MG63 (cell line): ENCODE measurements around the gene TUT1. TPM values are rescaled to one million over a fixed set of nuclear protein-coding genes. Genes with fewer than 3 reads are reported as not detected.
"Not testable (repeated sequence)": the region's sequence is repeated elsewhere in the genome, so short reads cannot be mapped to it uniquely, and the experiment has no call there.

Experiments
- DNase-seq: peaks from one replicate; pipeline ENCODE4 v3.0.0-alpha.2; 2020
- H3K27me3 ChIP-seq: fragments of 250-450 bp; sonication (Bioruptor Pico); 2 replicates; pipeline ENCODE4 v1.5.1; 2020; ENCODE audit warnings: mild to moderate bottlenecking, moderate library complexity
- H3K36me3 ChIP-seq: fragments of 250-450 bp; sonication (Bioruptor Pico); 2 replicates; pipeline ENCODE4 v1.5.1; 2020; ENCODE audit warnings: mild to moderate bottlenecking, moderate library complexity
- H3K4me3 ChIP-seq: fragments of 250-450 bp; sonication (Bioruptor Pico); 2 replicates; pipeline ENCODE4 v1.5.1; 2020; ENCODE audit warnings: mild to moderate bottlenecking, moderate library complexity
- H3K9me3 ChIP-seq: fragments of 250-450 bp; sonication (Bioruptor Pico); 2 replicates; pipeline ENCODE4 v1.5.1; 2020; ENCODE audit warnings: mild to moderate bottlenecking, moderate library complexity
- total RNA-seq: library from RNA; depleted of rRNA; stranded (reverse); fragments of >200 nt; shearing (Covaris generic); gene quantifications from 2 replicates; pipeline ENCODE4 v1.2.3, GENCODE V29; 2014; ENCODE audit warnings: low replicate concordance; rRNA removed

Gene TUT1, protein sequence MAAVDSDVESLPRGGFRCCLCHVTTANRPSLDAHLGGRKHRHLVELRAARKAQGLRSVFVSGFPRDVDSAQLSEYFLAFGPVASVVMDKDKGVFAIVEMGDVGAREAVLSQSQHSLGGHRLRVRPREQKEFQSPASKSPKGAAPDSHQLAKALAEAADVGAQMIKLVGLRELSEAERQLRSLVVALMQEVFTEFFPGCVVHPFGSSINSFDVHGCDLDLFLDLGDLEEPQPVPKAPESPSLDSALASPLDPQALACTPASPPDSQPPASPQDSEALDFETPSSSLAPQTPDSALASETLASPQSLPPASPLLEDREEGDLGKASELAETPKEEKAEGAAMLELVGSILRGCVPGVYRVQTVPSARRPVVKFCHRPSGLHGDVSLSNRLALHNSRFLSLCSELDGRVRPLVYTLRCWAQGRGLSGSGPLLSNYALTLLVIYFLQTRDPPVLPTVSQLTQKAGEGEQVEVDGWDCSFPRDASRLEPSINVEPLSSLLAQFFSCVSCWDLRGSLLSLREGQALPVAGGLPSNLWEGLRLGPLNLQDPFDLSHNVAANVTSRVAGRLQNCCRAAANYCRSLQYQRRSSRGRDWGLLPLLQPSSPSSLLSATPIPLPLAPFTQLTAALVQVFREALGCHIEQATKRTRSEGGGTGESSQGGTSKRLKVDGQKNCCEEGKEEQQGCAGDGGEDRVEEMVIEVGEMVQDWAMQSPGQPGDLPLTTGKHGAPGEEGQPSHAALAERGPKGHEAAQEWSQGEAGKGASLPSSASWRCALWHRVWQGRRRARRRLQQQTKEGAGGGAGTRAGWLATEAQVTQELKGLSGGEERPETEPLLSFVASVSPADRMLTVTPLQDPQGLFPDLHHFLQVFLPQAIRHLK
- 11.1 and 20.3 TPM in 2 replicates for total RNA-seq

DNA sequence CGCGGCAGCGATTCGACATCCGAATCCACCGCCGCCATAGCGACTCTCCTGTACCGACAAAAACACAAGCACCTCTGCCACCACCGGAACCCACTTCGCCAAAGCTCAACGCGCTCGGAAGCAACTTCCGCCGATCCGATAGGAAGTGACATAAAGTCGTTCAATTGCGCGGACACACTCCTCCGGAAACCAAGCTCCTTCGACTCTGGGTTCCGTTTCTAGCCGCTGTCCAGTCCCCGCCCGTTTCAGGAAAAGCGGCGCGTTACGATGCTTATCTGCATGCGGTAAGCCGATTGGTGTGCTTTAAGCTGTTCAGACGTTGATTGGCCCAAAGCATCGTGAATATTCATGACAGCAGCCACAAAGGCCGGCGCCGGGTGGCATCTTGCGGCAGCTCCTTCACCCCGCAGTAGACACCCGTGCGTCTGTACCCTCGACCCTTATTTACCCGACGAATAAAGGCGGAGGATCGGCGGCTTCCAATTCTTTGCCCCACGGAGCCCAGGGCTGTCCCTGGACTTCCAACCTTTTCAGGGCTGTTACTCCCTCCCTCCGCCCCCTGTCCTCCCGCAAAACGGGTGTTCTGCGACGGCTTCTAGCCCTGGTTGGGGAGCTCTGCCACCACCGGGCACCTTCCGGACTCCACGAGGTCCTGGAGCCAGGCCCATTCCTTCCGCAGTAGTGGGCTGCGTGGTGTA is at the start of gene TUT1:
Gene TUT1, minus strand, starts transcription at position 76 of the 698 bp plus-strand sequence. Its CDS starts 38 bp downstream, at position 38.
- peak within 1 kb of the TSS; percentile 92 for H3K4me3 ChIP-seq
- H3K27me3 ChIP-seq = no peaks in the 10 kb centered on the region
- H3K9me3 ChIP-seq = no peaks in the 10 kb centered on the region
- peak; percentile 95 for DNase-seq
- H3K36me3 ChIP-seq = peaks cover 55% of the 10 kb centered on the region

DNA sequence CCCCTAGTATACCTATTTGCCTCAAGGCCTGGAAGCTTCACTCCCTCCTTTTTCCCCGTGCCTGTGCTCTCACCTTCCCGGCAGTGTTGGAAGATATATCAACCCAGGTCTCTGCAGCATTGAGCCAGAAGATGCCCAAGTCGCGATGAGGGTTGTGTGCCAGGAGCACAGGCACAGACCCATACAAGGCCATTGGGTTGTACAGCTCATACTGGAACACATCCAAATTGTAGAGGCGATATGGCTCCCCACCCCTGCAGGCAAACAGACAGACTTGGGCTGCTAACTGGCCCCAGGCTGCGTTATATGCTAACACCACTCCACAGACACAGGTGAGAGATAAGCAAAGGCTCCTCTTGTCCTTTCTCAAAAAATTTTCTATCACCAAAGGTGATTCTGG is 41.2 kb upstream of the TUT1 start:
- Histone ChIP-seq H3K4me3 (no peak overlapping the region), H3K27me3 (no peaks in the 10 kb centered on the region), H3K9me3 (no peaks in the 10 kb centered on the region), H3K36me3 (peaks cover 87% of the 10 kb centered on the region)
- DNase-seq = no peak

DNA sequence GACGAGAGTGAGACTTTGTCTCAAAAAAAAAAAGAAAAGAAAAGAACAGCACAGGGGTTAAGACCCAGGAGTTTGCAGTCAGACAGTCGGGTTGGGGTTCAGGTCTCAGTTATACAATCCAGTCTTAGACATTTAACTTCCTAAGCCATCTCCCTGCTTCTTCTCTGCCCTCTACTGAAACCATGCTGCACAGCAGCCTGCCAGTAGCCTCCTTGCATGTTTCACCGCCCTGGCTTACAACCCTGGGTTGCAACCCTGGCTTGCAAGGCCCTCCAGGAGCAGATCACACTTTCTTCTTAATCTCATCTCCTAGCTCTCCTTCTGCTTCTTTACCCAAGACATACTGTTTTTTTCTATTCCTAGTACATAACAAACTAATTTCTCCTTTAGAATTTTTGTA is 36.4 kb upstream of the TUT1 start:
- Histone ChIP-seq H3K27me3 (no peaks in the 10 kb centered on the region), H3K36me3 (peaks cover 66% of the 10 kb centered on the region), H3K4me3 (no peak overlapping the region), H3K9me3 (no peaks in the 10 kb centered on the region)
- DNase-seq = no peak

DNA sequence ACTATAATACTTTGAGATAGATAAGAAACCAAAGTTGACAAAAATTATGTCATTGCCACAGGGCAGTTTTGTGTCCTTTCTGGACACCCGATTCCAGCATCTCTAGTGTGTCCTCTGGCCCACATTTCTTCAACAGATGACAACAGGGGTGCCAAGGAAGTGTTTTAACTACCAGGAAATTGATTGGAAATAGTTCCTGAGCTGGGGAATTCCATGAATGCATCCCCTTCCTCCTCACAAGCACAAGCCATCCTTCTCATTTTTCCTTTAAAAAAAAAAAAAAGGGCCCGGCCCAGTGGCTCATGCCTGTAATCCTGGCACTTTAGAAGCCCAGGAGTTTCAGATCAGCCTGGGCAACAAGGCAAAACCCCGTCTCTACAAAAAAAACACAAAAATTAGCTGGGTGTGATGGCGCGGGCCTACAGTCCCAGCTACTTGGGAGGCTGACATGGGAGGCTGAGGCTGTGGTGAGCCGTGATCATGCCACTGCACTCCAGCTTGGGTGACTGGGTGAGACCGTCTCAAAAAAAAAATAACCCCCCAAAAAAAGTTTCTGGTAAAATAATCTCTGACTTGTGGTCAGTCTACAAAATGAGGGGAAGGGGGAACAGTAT is 31.3 kb upstream of the TUT1 start:
- Histone ChIP-seq H3K36me3 (peaks cover 40% of the 10 kb centered on the region), H3K4me3 (peak overlapping the region; percentile 21), H3K27me3 (no peaks in the 10 kb centered on the region), H3K9me3 (no peaks in the 10 kb centered on the region)
- DNase-seq = no peak

DNA sequence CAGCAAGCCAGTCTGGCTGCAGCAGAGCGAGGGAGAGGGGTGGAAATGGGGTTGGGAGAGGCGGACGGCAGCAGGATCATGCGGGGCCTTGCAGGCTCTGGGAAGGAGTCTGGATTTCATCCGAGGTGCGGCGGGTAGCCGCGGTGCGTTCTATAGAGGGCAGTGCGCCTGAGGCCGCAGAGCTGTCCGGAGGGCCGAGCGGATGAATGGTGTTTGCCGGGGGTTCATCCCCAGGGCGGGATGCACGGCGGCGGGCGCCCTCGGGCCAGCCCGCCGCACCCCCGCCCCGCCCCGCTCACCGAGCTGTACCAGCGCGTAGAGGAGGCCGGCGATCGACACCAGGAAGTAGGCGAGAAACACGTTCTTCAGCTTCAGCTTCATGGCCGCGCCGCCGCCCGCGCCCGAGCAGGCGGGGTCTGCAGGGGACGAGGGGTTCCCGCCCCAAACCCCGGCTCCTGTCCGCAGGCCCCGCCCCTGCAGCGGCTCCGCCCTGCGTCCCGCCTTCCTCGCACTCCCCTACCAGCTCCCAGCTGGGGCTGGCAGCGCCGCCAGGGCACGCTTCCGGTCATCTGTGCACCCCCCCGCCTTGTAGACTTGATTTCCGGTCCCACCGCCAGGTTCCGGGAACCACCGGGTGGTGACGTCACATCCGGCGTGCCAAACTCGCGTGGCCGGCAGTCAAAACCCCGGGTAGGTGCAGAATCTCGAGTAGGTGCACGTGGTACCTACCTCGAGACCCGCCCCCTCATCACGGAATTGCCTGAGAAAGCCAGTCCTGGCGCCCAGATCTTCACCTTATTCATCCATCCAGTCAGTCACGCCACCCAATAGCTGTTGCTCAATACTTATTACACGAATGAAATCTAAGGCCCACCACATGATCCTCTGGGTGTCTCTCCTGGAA is 30.5 kb upstream of the TUT1 start, which contains the start of gene B3GAT3:
Gene B3GAT3, minus strand, starts transcription at position 420 of the 904 bp plus-strand sequence. Its CDS starts 39 bp downstream, at position 381.
- no peaks in the 10 kb centered on the region for H3K9me3 ChIP-seq
- peaks cover 38% of the 10 kb centered on the region for H3K36me3 ChIP-seq
- no peaks in the 10 kb centered on the region for H3K27me3 ChIP-seq
- H3K4me3 ChIP-seq = peak within 1 kb of the TSS; percentile 73
- peak; percentile 99 for DNase-seq

DNA sequence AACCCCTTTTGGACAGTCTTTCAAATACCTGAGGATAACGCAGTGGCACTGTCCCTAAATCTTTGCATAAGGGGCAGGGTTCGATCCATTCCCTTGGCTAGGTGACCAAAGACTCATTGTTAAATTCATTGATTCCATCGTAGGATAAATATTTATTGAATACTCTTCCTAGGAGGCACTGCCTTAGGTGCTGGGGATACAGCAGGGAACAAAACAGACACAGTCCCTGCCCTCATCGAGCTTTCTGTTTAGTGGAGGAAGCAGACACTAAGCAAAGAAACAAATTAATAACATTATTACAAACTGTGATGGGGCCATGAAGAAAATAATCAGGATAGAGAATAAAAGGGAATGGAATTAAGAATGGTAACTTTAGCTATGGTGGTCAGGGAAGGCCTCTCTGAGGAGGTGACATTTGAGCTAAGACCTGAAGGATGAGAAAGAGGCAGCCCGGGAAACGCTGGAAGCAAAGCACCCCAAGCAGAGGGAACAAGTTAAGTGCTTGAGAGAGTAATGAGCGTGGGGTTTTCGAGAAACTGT is 29.8 kb upstream of the TUT1 start:
- Histone ChIP-seq H3K9me3 (no peaks in the 10 kb centered on the region), H3K27me3 (no peaks in the 10 kb centered on the region), H3K4me3 (peak overlapping the region; percentile 73), H3K36me3 (peaks cover 32% of the 10 kb centered on the region)
- no peak for DNase-seq

DNA sequence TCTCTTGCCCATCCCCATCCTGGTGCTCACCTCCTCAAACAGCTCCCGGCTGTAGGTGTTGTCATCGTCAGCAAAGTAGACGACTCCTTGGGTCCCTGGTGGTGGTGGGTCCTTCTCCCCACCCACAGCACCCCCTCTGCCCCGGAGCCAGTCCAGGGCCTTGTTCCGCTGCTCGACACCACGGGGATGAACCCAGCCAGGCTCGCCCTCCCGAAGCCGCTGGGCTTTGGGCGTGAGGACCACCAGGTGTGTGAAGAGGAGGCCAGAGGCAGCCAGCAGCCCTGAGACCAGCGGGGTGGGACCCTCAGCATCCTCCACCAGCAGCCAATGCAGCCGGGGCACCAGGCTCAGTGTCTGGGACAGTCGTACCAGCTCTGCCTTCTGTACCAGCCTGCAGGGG is 25.6 kb upstream of the TUT1 start:
- H3K27me3 ChIP-seq, H3K9me3 ChIP-seq, DNase-seq, H3K4me3 ChIP-seq: not testable (repeated sequence)
- H3K36me3 ChIP-seq = peaks cover 29% of the 10 kb centered on the region

DNA sequence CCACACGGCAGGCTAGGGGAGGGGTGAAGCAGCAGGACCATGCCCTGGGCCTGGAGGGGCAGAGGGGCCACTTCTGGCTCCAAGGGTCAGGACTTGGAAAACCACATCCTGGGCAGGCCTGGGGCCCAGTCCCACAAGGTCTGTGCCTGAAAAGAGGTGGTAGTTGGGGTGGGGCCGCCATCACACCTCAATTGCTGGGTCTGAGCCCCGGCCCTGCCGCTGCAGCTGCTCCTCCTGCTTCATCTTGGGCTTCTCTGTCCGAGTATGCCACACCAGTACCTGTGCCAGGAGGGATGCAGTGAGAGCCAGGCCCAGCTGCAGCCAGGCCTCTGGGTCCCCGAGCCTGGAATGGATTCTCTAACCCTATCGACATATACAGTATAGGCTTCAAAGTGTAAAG is 24.2 kb upstream of the TUT1 start:
- Histone ChIP-seq H3K36me3 (peaks cover 32% of the 10 kb centered on the region), H3K4me3 (no peak overlapping the region), H3K27me3 (no peaks in the 10 kb centered on the region), H3K9me3 (no peaks in the 10 kb centered on the region)
- DNase-seq = no peak

DNA sequence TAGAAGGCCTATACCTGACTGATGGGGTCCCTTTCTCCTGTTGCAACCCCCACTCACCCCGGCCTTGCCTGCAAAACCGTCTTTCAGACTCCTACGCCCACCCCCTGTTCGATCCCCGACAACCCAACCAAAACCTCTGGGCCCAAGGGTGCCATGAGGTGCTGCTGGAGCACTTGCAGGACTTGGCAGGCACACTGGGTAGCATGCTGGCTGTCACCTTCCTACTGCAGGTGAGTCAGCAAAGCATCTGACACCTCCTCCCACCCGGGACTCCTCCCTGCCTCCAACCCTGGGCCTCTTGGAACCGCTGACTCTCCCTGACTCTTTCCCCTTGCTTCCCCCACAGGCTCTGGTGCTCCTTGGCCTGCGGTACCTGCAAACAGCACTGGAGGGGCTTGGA is 23.0 kb upstream of the TUT1 start:
- H3K27me3 ChIP-seq = no peaks in the 10 kb centered on the region
- no peak overlapping the region for H3K4me3 ChIP-seq
- H3K36me3 ChIP-seq = peaks cover 36% of the 10 kb centered on the region
- DNase-seq = peak; percentile 27
- no peaks in the 10 kb centered on the region for H3K9me3 ChIP-seq

DNA sequence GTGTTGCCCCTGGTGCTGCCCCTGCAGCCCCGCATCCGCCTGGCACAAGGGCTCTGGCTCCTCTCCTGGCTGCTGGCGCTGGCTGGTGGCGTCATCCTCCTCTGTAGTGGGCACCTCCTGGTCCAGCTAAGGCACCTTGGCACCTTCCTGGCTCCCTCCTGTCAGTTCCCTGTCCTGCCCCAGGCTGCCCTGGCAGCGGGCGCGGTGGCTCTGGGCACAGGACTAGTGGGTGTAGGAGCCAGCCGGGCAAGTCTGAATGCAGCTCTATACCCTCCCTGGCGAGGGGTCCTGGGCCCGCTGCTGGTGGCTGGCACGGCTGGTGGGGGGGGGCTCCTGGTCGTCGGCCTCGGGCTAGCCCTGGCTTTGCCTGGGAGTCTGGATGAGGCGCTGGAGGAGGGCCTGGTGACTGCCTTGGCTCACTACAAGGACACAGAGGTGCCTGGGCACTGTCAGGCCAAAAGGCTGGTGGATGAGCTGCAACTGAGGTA is 22.0 kb upstream of the TUT1 start:
- Histone ChIP-seq H3K27me3 (no peaks in the 10 kb centered on the region), H3K36me3 (peaks cover 36% of the 10 kb centered on the region), H3K4me3 (no peak overlapping the region; the same call in 1 of the 2 replicates), H3K9me3 (no peaks in the 10 kb centered on the region)
- DNase-seq = no peak

DNA sequence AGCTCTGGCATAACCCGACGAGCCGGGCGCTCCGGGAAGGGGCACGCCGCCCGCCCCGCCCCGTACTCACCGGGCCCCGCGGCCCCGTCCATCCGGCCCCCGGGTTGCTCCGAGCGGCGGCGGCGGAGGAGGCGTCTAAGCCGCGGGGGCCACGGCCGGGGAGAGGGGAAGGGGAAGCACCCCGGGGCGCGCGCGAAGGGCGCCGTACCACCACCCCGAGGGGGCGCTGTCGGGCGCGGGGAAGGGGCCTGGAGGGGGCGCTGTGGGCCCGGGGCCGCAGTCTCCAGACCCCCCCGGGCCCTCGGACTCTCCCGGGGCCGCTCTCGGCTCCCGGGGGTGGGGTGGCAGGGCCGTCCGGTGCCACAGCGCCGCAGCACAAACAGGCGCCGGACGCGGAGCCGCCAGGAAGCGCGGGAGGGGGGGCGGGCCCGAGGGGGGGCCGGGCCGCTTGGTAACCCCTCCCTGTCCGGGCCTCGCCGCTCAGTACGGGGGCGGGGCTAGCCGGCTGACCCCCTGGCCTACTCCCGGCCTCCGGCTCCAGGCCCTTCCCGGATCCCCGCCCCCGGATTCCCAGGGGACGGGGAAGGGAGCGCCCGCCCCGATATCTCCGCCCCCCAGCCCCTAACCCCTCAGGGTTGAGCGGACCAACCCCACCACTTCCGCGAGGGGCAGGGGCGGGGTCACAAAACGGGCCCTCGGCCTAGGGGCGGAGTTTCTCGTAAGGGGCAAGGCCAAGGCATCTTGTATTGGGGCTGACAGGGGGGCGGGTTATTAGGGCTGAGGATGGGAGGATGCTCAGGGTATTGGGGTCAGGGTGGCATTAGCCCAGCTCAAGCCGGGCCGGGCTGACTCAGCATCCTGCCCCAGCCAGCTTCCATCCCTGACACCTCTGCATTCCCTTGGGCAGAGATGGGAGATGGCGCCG is 21.3 kb upstream of the TUT1 start, which contains the start of the genes EML3 and ROM1:
Gene EML3, minus strand, starts transcription at position 410 of the 925 bp plus-strand sequence. Its CDS starts 318 bp downstream, at position 92.
Gene ROM1, plus strand, starts transcription at position 892 of the 925 bp plus-strand sequence. Its CDS starts 25 bp downstream, at position 917.
- DNase-seq = peak; percentile 96
- H3K9me3 ChIP-seq = no peaks in the 10 kb centered on the region
- no peaks in the 10 kb centered on the region for H3K27me3 ChIP-seq
- peak within 1 kb of the TSS; percentile 77 for H3K4me3 ChIP-seq
- peaks cover 38% of the 10 kb centered on the region for H3K36me3 ChIP-seq

DNA sequence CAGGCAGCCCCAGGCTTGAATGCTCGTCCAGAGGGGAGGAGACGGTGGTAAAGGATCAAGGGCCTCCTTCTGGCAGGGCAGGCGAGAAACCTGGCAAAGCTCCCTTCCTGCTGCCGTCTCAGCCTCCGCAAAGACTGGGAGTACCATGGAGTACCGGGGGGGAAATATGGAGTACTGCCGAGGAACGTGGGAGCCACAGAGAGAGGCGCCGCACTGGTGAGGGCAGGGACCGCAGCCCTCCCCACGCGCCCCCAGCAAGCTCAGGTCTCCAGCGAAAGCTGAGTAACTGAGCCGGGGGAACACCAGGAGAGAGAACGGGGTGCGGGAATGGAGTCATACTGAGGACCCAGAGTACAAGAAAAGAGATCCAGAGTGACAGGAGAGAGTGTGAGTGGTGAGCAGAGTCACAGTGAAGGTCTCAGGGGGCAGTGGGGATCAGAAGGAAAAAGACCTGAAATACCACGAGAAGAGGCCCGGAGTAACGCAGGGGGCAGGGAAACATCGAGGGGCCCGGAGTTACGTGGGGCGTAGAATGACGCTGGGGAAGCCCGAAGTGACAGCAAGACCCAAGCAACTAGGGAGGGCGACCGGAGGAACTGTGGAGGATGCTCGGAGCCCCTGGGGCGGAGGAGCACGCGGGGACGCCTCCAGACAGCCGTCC is 20.5 kb upstream of the TUT1 start:
- H3K9me3 ChIP-seq = no peaks in the 10 kb centered on the region
- peak; percentile 81 for DNase-seq
- no peaks in the 10 kb centered on the region for H3K27me3 ChIP-seq
- peaks cover 36% of the 10 kb centered on the region for H3K36me3 ChIP-seq
- H3K4me3 ChIP-seq = peak overlapping the region; percentile 77

DNA sequence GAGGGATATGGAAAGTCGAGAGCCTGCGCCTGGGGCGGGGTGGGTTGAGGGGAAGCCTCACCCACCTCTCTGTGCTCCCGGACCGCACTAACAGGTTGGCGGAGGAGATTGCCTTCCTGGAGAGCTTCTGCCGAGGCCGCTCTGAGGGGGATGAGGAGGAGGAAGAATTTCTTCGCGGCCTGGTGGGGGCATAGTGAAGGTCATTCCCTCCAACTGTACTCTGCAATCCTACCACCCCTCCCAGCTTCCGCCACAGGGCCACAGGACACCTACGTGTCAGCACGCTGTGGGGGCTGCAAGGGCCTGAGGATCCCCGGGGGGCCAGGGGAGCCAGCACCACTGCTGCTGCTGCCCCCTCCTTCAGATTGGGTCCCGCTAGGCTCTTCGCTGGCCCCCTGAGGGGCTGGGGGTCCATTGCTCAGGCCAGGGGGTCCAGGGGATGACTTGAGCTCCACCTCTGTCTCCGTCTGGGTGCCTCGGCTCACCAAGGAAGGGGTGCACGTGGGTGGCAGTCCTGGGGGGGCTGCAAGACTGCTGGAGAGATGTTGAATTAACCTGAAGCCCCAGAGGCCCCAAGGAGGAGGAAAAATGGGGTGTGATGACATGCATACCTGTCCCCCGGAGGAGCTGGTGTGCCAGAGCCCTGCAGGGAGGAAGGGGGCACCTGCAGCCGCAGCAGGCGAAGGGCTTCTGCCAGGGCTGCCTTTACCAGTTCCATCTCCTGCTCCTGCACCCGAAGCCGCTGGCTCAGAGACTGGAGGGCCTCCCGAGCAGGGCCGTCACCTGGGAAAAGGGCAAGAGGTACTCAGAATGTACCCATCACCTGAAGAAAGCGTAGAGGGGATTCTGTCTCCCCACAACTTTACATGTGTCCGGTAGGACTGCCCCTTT is 19.7 kb upstream of the TUT1 start:
- Histone ChIP-seq H3K4me3 (peak overlapping the region; percentile 77), H3K36me3 (peaks cover 35% of the 10 kb centered on the region), H3K27me3 (no peaks in the 10 kb centered on the region), H3K9me3 (no peaks in the 10 kb centered on the region)
- DNase-seq = no peak
